ENCODE measurements around the gene CFAP74. TPM values are rescaled to one million over a fixed set of nuclear protein-coding genes. Genes with fewer than 3 reads are reported as not detected.

Gene CFAP74
- total and polyA plus RNA-seq, 2 of the 13 experiments (the other 11 are each of a cell fraction or from before 2014, with no cell fraction given): 0.27 to 0.62 TPM

- no peak for TF ChIP-seq MAFK (conservative IDR thresholded peaks at IDR 0.05 in 1 of 2, IDR thresholded peaks at IDR 0.05 in 1 of 2; ENCODE audit: low read length in 2 of 2)
- peak; percentile 21; the same call in 1 of the 2 replicates for TF ChIP-seq ZMYM2 (CRISPR knock-in tag; IDR thresholded peaks at IDR 0.05)
- no peak for TF ChIP-seq ONECUT2 (CRISPR knock-in tag; IDR thresholded peaks at IDR 0.05)
- TF ChIP-seq ZNF720 (CRISPR knock-in tag; IDR thresholded peaks at IDR 0.05): no peak; the same call in 1 of the 2 replicates
- TF ChIP-seq JARID2 (CRISPR knock-in tag; IDR thresholded peaks at IDR 0.05; ENCODE audit: insufficient replicate concordance): no peak
- TF ChIP-seq ZNF784 (CRISPR knock-in tag; IDR thresholded peaks at IDR 0.05; ENCODE audit: borderline replicate concordance): no peak
- TF ChIP-seq ZNF562 (CRISPR knock-in tag; IDR thresholded peaks at IDR 0.05; ENCODE audit: borderline replicate concordance): no peak
- no peak for TF ChIP-seq CREB3 (CRISPR knock-in tag; IDR thresholded peaks at IDR 0.05)
- TF ChIP-seq CEBPZ (IDR thresholded peaks at IDR 0.05; ENCODE audit: low read length): no peak
- no peak for TF ChIP-seq SIN3B (IDR thresholded peaks at IDR 0.05; ENCODE audit: low read length)
- TF ChIP-seq ARNTL (CRISPR knock-in tag; IDR thresholded peaks at IDR 0.05): 0 out of 2 replicates have a peak, but pooled peaks have one; percentile 41
- TF ChIP-seq DBP (CRISPR knock-in tag; IDR thresholded peaks at IDR 0.05; ENCODE audit: not compliant biosample characterization): no peak
- TF ChIP-seq SNAPC4 (CRISPR knock-in tag; IDR thresholded peaks at IDR 0.05): no peak
- TF ChIP-seq ZGPAT (CRISPR knock-in tag; IDR thresholded peaks at IDR 0.05): no peak
- TF ChIP-seq RCOR2 (CRISPR knock-in tag; IDR thresholded peaks at IDR 0.05): no peak
Measured at GRCh38 chr1:1986451-1987141, 17.0 kb downstream of the CFAP74 start (continued).

All from HepG2 (cell line).